Measurements from ENCODE around the gene WWP2.
"Not testable (repeated sequence)": the region's sequence is repeated elsewhere in the genome, so short reads cannot be mapped to it uniquely, and the experiment has no call there.

Gene WWP2

DNA sequence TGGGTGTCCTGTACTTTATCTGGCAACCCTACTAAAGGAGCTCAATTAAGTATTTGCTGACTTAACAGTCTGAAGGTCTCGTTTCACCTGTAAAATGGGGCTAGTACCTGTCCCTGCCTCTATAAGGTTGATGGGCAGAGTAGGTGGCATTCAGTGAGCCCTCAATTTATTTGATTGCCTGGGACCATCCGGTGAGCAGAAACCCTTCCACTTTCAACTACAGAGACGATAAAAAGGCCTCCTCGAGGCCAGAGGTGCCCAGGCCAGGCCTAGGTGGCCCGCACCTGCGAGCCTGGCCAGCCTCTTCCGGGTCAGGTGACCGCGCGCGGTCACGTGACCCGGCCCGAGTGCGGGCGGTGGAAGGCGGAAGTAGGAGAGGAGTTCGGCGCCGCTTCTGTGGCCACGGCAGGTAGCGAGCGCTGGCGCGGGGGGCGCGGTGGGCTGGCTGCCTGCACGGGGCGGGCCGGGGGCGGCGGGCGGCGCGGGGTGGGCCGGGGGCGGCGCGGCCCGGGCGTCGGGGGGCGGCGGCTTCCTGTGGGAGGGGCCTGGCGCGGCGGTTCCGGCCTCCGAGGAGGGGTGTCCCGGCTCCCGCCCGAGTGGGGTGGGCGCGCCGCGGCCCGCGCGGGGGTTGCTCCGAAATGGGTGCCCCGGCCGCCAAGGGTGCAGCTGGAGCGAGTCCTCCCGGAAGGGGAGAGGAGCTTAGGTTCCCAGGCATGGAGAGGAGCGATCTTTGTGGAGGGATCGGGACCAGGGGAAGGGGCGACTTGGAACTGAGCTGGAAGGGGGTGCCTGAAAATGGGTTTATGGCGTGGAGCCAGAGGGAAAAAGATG, at the start of gene WWP2:
Gene WWP2, plus strand, starts transcription at position 350 of the 831 bp plus-strand sequence. CDS start 24,679 bp downstream, outside the sequence.
- peak; percentile 88 for DNase-seq

DNA sequence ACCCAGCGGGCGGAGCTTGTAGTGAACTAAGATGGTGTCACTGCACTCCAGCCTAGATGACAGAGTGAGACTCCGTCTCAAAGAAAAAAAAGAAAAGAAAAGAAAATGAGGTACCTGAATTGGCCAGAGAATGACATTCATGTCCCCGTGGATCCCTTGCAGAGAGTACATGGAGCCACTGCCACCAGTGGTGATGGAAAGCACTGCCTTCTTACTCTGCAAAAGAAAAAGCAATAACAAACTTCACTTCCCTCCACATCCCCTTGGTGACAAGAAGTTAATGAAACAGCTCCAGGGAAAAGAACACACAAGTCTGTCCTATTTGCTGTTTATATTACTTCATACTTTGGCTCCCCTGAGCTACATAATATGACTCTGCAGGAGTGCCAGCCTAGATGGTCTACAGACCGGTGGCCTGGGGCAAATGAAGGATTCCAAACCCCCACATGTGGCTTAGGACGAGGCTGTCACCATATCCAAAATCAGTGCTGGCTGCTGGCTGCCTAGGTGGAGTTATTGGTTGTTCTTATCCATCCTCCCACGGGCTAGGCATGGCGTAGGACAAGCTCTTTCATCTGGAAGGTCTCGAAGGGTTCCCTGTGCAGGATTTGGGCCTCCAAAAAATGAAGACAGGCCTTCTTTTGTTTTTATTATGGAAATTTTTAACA, 49.1 kb upstream of the WWP2 start:
- peak; percentile 30 for DNase-seq

DNA sequence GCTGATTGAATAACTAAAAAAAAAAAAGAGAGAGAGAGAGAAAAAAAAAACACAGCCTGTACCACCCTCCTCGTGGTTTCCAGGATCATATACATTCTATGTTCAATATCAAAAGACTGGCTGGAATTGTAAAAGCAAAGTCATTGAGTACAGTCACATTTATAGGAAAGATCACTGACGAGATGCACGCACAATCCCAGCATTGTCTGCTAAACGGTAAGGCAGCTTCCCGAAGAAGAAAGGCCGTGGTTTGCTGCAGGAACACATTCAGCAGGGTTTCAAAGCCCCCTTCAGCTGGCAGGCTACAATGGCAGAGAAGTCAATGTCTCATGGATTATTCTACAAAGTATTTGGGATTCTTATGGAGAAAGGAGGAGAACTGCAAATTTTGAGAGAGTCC, 45.1 kb upstream of the WWP2 start:
- DNase-seq, result no peak

DNA sequence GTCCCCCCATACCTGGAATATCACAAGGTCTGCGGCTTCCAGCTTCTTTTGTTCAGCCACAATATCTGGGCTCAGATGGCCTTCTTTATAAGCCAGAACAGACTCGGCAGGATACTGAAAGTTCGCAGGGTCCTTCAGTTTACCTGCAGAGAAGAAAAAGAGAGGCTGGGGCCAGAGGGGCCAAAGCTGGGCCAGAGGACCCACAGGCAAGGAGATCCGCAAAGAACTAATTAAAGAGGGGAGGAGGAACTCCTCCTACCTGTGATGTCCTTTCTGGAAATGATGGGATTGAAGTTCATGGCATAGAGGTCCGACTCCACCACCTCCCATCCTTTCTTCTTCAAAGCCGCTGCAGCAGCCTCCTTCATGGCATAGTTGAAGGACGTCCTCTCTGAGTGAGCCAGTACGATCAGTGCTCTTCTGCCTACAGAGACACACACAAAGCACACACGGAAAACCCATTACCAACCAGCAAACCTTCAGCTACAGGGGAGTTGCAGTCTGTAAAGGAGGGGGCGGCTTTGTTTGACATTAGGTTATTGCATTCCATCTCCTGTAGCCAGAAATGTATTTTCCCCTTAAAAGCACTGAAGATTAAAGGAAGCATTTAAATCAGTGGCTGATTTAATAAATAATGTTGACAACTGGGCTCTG, 43.9 kb upstream of the WWP2 start:
- DNase-seq, result no peak

DNA sequence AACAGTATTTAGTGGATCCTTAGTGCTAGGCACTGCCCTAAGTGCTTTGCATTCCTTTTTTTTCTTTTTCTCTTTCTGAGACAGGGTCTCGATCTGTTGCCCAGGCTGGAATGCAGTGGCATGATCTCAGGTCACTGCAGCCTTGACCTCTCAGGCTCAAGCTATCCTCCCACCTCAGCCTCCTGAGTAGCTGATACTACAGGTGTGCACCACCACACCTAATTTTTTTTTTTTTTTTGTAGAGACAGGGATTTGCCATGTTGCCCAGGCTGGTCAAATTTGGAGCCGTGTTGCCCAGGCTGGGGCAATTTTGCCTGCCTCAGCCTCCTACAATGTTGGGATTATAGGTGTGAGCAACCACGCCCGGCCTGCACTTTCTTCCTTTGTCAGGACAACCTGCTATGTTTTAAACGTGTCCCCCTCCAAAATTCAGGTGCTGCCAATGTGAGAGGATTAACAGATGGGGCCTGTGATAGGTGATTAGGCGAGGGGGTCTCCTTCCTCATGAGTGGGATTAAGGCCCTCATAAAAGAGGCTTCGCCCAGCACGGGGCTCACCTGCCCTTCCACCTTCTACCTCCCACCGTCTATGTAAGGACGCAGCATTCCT, 41.2 kb upstream of the WWP2 start:
- peak; percentile 36 for DNase-seq

DNA sequence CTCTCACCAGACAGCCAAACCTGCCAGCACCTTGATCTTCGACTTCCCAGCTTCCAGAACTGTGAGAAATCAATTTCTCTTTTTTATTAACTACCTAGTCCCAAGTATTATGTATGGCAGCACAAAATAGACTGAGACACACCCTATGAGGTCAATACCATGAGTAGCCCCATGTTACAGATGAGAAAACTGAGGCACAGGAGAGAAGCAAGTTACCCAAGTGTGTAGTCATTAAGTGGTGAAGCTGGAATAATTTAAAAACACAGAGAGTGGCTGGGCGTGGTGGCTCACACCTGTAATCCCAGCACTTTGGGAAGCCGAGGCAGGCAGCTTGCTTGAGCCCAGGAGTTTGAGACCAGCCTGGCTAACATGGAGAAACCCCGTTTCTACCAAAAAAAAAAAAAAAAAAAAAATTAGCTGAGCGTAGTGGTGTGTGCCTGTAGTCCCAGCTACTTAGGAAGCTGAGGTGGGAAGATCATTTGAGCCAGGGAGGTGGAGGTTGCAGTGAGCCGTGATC, 40.6 kb upstream of the WWP2 start:
- no peak for DNase-seq

DNA sequence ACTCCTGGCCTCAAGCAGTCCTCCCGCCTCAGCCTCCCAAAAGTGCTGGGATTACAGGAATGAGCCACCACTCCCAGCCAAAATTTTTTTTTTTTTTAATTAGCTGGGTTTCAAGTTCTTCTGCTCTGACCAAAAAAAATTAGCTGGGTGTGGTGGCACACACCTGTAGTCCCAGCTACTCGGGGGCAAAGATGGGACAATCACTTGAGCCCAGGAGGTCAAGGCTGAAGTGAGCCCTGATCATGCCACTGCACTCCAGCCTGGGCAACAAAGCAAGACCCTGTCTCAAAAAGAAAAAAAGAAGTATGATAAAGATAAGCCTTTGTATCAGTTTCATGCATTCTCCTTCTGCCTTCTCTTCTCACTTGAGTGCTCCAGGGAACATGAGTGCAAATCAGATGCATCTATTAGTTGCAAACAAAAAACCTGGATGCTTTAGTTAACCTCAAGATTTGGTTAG, 37.7 kb upstream of the WWP2 start:
- DNase-seq, result peak; percentile 25

DNA sequence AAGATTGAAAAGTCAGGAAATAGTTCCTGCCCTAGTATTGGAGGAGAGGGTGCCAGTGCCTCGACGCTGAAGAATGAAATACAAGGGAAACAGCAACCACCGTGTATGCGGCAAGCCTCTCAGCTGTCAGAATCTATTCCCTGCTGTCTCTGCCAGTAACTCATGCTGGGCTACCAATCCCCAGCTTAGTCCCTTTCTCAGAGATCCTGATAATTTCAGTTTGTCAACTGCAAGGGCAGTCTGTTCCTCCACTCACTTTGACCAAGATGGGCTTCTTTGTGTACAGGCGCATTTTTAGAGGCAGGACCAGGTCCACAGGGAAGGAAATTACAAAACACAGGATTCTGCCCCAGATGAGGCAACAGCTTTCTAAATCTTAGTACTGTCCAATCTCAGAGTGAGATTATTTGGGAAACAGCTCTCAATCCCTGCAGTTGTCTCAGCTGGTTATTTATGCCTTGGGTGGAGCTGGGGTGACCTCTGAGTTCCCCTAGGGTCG, 37.1 kb upstream of the WWP2 start:
- DNase-seq, result no peak

DNA sequence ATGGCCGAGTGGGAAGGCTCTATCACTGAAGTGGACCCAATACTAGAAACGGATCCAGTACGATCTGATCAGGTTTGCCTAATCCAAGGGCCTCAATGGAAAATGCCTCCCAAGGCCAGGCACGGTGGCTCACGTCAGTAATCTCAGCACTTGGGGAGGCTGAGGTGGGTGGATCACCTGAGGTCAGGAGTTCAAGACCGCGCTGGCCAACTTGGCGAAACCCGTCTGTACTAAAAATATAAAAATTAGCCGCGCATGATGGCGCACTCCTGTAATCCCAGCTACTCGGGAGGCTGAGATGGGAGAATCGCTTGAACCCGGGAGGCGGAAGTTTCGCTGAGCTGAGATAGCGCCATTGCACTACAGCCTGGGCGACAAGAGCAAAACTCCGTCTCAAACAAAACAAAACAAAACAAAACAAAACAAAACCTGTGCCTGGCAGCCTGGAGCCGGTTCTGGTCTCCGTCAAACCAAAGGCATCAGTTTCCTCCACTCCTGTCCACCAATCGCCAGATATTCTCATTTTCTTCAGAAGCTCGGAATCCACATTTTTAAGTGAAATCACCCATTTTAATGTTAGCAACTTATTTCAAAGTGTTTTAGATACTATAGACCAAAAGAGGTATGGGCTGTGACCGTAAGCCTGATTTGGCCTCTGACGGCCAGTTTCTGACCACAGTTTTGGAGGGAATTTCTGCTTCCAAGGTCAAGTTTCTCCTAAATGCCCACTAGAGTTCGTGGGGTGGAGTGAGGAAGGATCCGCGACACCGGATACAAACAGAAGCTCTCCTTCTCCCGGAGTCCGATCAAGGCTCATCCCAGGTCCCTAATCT, 36.4 kb upstream of the WWP2 start:
- no peak for DNase-seq

DNA sequence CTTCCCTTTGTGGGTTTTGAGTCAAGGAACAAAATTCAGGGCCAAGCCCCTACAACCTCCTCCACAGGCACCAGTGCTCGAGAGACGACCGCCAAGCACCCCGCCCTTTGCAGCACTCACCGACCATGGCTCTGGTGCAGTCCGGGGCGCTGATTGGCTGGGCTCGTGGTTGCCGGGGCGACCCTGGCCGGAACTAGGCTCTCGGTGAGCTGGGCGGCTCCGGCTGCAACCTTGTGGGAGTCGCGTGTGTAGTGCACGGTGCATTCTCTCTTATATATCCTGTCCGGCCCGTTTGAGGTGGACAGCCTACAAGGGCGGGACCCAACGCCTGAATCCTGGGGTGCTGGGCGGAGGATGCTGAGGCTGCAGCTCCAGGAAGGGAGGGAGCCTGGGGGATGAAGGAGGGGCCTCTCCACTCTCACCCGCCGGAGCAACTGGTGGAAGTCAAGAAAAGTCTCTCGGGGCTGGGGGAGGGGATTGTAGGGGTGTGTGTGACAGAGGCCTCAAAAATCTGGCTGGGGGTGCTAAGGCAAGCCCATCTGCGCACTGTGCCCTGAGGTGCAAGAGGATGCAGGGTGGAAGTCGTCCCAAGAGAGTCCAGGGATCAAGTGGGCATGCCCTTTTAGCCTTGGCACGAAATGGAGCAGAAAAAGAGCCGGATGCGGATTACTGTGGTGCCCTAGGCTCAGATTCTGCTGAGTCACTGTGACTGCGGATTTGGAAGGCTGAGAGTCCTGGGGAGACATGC, 35.6 kb upstream of the WWP2 start, which contains the start of gene NQO1:
Gene NQO1, minus strand, starts transcription at position 248 of the 748 bp plus-strand sequence. Its CDS starts 121 bp downstream, at position 127.
- DNase-seq, result peak; percentile 95

DNA sequence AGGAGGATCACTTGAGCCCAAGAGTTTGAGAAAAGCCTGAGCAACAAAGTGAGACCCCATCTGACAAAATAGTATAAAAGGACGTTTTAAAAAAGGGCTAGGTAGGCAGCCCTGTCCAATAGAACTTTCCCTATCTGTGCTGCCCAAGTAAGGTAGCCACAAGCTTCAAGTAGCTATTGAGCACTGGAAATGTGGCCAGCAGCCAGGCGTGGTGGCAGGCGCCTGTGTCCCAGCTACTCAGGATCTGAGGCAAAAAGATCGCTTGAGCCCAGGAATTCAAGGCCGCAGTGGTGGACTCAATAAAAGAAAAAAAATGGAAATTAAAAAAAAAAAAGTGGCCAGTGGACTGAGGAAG, 34.2 kb upstream of the WWP2 start:
- no peak for DNase-seq

DNA sequence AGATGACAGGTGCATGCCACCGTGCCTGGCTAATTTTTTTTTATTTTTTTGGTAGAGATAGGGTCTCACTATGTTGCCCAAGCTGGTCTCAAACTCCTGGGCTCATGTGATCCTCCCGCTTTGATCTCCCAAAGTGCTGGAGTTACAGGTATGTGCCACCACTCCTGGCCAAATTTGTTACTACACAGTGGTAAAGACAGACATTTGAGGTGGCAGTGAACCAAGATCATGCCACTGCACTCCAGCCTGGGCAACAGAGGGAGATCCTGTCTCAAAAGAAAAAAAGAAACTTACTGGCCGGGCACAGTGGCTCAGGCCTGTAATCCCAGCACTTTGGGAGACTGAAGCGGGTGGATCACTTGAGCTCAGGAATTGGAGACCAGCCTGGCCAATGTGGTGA, 33.1 kb upstream of the WWP2 start:
- not testable (repeated sequence) for DNase-seq

DNA sequence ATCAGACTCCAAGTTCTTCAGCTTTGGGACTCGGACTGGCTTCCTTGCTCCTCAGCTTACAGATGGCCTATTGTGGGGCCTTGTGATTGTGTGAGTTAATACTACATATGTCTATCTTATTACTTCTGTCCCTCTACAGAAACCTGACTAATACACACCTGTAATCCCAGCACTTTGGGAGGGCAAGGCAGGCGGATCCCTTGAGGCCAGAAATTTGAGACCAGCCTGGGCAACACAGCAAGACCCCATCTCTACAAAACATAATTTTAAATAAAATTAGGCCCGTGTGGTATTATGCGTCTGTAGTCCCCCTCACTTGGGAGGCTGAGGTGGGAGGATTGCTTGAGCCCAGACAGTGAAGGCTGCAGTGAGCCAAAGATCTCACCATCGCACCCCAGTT, 30.9 kb upstream of the WWP2 start:
- DNase-seq, result not testable (repeated sequence)

DNA sequence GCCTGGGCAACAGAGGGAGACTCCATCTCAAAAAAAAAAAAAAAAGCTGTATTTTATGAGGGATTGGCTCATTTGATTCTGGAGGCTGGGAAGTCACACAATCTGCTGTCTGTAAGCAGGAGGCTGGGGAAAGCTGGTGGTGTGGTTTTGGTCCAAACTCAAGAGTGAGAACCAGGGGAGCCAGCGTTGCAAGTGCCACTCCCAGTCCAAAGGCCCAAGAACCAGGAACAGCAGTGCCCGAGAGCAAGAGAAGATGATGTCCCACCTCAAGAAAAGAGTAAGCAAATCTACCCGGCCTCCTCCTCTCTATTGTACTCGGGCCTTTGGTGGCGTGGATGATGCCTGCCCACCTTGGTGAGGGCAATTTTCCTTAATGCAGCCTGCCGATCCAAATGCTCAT, 30.0 kb upstream of the WWP2 start:
- DNase-seq, result no peak

DNA sequence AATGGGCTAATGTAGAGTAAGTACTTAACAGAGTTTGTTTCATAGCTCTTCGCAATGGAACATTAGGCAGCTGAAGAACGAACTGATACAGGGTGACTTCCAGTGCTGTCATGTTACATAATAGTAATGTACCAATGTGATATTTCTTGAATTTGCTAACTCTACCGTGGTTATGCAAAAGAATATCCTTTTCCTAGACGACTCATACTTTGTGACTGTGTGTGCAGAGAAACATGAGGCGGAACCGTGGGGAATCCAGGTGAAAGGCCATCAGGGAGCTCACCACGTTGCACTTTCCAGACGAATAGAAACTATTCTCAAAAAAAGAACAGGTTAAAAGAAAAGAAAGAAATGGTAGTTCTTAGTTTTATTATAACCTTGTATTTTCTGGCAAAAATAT, 20.6 kb upstream of the WWP2 start:
- DNase-seq, result no peak

DNA sequence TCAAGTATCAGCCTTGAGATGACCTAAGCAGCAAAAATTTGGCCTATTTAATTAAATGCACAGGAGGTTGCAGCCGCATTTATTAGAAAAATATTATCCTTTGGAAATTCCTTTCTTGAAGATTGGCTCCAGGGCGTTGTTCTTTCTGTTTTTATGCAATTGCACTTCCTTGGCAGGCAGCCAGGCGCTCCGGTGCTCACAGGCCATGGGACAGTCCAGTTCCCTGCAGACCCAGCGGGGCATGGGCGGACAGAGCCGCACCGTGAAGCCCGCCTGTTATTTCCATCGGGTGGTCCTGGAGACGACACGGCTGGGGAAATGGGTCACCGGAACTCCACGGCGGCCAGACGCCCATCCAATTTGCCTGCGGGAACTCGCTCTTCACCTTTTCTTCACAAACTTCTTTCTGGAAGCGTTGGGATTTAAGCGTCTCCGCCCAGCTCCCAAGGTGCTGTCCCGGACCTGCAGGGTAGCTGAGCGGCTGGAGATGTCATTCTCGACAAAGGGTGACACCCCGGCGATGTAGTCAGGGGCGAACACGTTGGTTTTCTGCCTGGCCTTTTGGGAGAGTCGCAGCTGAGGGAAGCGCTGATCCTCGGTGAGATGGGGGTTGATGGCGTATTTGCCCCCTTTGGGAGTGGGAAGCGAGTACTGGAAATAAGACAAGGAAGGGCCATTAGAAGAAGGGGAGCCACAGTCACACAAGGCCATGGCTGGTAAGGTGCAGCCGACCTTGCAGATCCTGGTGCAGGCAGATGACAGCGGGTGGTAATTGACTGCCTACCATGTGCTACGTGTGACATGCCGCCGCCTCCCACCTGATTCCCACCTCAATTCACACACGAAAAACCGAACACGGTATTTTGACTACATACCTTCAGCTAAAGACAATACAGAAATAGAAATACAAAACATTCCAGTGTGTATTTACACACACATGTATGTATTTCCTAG, 19.9 kb upstream of the WWP2 start:
- DNase-seq, result no peak

DNA sequence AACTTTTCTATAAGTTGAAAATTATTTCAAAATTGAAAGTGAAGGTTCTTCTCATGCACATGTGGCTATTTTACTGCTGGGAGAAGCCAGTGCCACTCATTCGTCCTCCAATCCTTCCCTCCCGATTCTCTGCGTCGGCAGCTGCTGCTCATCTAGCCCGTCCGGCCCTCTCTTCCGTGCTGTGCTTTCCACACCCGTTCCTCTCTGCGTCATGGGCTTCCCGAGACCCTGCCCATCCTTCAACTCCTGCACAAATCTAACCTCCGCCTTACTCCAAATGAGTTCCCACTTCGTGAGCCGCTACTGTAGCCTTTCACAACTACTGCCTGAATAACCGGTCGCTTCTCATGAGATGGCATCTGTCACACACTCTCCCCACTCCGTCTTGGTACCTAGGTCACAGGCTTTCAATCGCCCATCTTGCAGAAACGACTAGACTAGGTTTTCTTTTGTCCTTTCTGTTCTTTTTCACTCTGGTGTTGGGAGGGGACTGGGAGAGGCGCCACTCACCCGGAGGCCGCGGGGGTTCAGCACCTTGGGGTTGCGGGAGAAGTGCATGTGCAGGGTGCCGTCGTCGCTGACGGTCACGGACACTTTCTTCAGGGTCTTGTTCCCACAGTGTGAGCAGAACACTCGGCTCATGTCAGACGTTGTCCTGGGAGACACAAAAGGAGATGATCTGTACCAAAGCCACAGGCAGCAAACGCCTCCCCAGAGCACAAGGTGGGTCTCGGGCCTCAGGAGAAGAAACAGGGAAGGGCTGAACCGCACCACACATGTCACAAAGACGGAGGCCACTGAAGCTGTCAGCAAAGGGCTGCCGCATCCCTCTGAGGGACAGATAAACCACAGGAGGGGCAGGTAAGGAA, 17.5 kb upstream of the WWP2 start:
- DNase-seq, result no peak

DNA sequence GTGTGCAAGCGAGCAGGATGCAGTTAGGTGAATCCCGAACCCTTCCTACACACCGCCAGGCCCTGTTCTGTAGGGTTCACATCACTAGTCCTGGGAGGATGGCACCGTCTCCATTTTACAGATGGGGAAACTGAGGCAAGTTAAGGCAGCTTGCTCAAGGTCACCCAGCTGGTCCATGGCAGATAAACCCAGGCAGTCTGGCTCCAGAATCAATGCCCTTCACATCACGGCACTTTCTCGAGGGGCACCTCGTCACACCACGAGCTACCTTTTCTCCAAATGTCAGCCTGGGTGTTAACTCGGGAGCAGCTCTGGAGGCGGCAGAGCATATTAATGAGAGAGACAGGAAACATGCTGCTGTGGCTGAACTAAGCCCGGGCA, 16.9 kb upstream of the WWP2 start:
- no peak for DNase-seq

DNA sequence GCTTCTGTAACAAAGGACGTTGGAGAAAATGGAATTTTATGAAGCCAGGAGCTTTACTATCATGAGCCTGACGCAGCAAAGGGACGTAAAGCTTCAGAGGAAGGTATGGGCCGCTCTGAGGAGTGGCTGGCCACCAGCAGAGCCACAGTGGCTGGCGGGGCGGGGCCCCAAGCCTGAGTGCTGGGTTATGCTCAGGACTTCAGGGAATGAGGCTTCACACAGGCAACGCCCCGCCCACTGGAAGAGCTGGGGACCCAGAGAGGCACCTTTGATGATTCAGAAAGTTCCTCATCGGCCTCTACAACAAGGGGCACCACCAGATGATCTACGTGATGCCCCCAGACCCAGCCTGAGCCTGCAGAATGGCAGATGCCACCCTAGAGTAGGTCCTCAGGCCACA, 16.2 kb upstream of the WWP2 start:
- no peak for DNase-seq
